Endothelial cell (in vitro differentiated cells): ENCODE data around the gene RGS21. TPM values are rescaled to one million over a fixed set of nuclear protein-coding genes. Genes with fewer than 3 reads are reported as not detected.

ENCODE experiments used
- DNase-seq: peaks from one replicate; pipeline ENCODE4 v3.0.0; 2021; ENCODE audit warnings: low spot score
- H3K27ac Mint-ChIP-seq: one replicate; pipeline ENCODE4 v1.8.0; 2021; ENCODE audit warnings: mixed read lengths, inconsistent platforms; ENCODE audit not compliant: unreplicated experiment
- H3K27me3 Mint-ChIP-seq: one replicate; pipeline ENCODE4 v1.8.0; 2021; ENCODE audit warnings: mild to moderate bottlenecking, moderate library complexity, mixed read lengths, inconsistent platforms; ENCODE audit not compliant: unreplicated experiment
- H3K36me3 Mint-ChIP-seq: one replicate; pipeline ENCODE4 v1.8.0; 2021; ENCODE audit warnings: mild to moderate bottlenecking, low read depth, mixed read lengths, inconsistent platforms; ENCODE audit not compliant: unreplicated experiment
- H3K4me1 Mint-ChIP-seq: one replicate; pipeline ENCODE4 v1.8.0; 2021; ENCODE audit warnings: mild to moderate bottlenecking, mixed read lengths, inconsistent platforms; ENCODE audit not compliant: unreplicated experiment
- H3K4me3 Mint-ChIP-seq: one replicate; pipeline ENCODE4 v1.8.0; 2021; ENCODE audit warnings: mild to moderate bottlenecking, mixed read lengths, inconsistent platforms; ENCODE audit not compliant: unreplicated experiment
- H3K9me3 Mint-ChIP-seq: one replicate; pipeline ENCODE4 v1.8.0; 2021; ENCODE audit warnings: mixed read lengths, inconsistent platforms; ENCODE audit not compliant: unreplicated experiment
- CTCF ChIP-seq: fragments of 200-600 bp; sonication (generic); IDR thresholded peaks from one replicate; pipeline ENCODE4 v1.5.0; 2021; ENCODE audit warnings: antibody characterized with exemption; ENCODE audit not compliant: unreplicated experiment
- total RNA-seq: library from RNA; stranded (reverse); fragmentation: NEBNext Ultra II Directional; extraction: Animal tissue kit (Norgen Biotek cat#: 25700); gene quantifications from one replicate; pipeline ENCODE4 v1.2.1, GENCODE V29; 2021; ENCODE audit not compliant: unreplicated experiment

Gene RGS21
- total RNA-seq, 1 donor from 2014 or later: not detected

GRCh38 chr1:192342842-192343241, 26.1 kb downstream of the RGS21 start:
- H3K9me3 Mint-ChIP-seq: no peaks in the 10 kb centered on the region
- H3K4me1 Mint-ChIP-seq: no peaks in the 10 kb centered on the region
- no peak overlapping the region for H3K4me3 Mint-ChIP-seq
- no peaks in the 10 kb centered on the region for H3K27me3 Mint-ChIP-seq
- H3K36me3 Mint-ChIP-seq: no peaks in the 10 kb centered on the region
- no peak for DNase-seq
- no peak overlapping the region for H3K27ac Mint-ChIP-seq
- no peak for TF ChIP-seq CTCF

GRCh38 chr1:192343344-192343743, 26.6 kb downstream of the RGS21 start:
- Mint-ChIP-seq H3K9me3 (no peaks in the 10 kb centered on the region), H3K4me3 (no peak overlapping the region), H3K4me1 (no peaks in the 10 kb centered on the region), H3K36me3 (no peaks in the 10 kb centered on the region), H3K27me3 (no peaks in the 10 kb centered on the region), H3K27ac (no peak overlapping the region)
- no peak for DNase-seq
- no peak for TF ChIP-seq CTCF

- DNase-seq: no peak
- TF ChIP-seq CTCF: no peak
- Mint-ChIP-seq H3K9me3 (no peaks in the 10 kb centered on the region), H3K4me1 (no peaks in the 10 kb centered on the region), H3K27ac (no peak overlapping the region), H3K4me3 (no peak overlapping the region), H3K36me3 (no peaks in the 10 kb centered on the region), H3K27me3 (no peaks in the 10 kb centered on the region)
These were observed 32.5 kb downstream of the RGS21 start for GRCh38 chr1:192349314-192349713.

GRCh38 chr1:192350356-192350755, 33.6 kb downstream of the RGS21 start:
- no peak overlapping the region for H3K4me3 Mint-ChIP-seq
- no peaks in the 10 kb centered on the region for H3K36me3 Mint-ChIP-seq
- DNase-seq: no peak
- no peak overlapping the region for H3K27ac Mint-ChIP-seq
- H3K9me3 Mint-ChIP-seq: no peaks in the 10 kb centered on the region
- no peaks in the 10 kb centered on the region for H3K27me3 Mint-ChIP-seq
- no peak for TF ChIP-seq CTCF
- no peaks in the 10 kb centered on the region for H3K4me1 Mint-ChIP-seq

- DNase-seq: no peak
- TF ChIP-seq CTCF: no peak
- H3K27me3 Mint-ChIP-seq: no peaks in the 10 kb centered on the region
- no peaks in the 10 kb centered on the region for H3K9me3 Mint-ChIP-seq
- H3K4me1 Mint-ChIP-seq: no peaks in the 10 kb centered on the region
- H3K4me3 Mint-ChIP-seq: no peak overlapping the region
- no peaks in the 10 kb centered on the region for H3K36me3 Mint-ChIP-seq
- no peak overlapping the region for H3K27ac Mint-ChIP-seq
These were observed 34.8 kb downstream of the RGS21 start for GRCh38 chr1:192351550-192351949.
